Gastroesophageal sphincter (tissue), 4 donors: Measurements from ENCODE around the gene MTR. TPM values are rescaled to one million over a fixed set of nuclear protein-coding genes. Genes with fewer than 3 reads are reported as not detected.

Experiments used
- ATAC-seq: fragments of 150-250 bp; one replicate; pipeline ENCODE4 v1.9.1; 2016; ENCODE audit warnings: mild to moderate bottlenecking, moderate library complexity
- H3K27ac ChIP-seq, 4 donors: fragments of 200-600 bp; sonication (generic) in 3 of 4; 1 replicate in 3 of 4; 2 replicates in 1 of 4; pipeline ENCODE4 v1.5.1; 2016 to 2019
- H3K27me3 ChIP-seq: fragments of 200-600 bp; sonication (generic); one replicate; pipeline ENCODE4 v1.5.1; 2019
- H3K36me3 ChIP-seq, 2 donors: fragments of 200-600 bp; sonication (generic); one replicate each; pipeline ENCODE4 v1.5.1; 2019; ENCODE audit warnings: control low read depth in 1 of 2
- H3K4me1 ChIP-seq, 3 donors: fragments of 200-600 bp; sonication (generic); 1 replicate in 2 of 3; 2 replicates in 1 of 3; pipeline ENCODE4 v1.5.1; 2016 to 2019; ENCODE audit warnings: control low read depth in 2 of 3
- H3K4me3 ChIP-seq, 2 donors: fragments of 200-600 bp; sonication (generic); one replicate each; pipeline ENCODE4 v1.5.1; 2019; ENCODE audit warnings: mild to moderate bottlenecking in 1 of 2, moderate library complexity in 1 of 2
- H3K9me3 ChIP-seq, 3 donors: fragments of 200-600 bp; sonication (generic); one replicate each; pipeline ENCODE4 v1.5.1; 2017 to 2019; ENCODE audit warnings: control low read depth in 2 of 3
- EP300 ChIP-seq: sonication (generic); formaldehyde crosslinking; IDR thresholded peaks from one replicate; pipeline ENCODE4 v1.6.1; 2017; ENCODE audit warnings: antibody characterized with exemption, mild to moderate bottlenecking
- POLR2A ChIP-seq, 2 donors: fragments of 450-650 bp; IDR thresholded peaks; one replicate each; pipeline ENCODE4 v1.6.1; 2017; ENCODE audit warnings: antibody characterized with exemption in 2 of 2, mild to moderate bottlenecking in 2 of 2, moderate library complexity in 1 of 2
- POLR2AphosphoS5 ChIP-seq: sonication (generic); formaldehyde crosslinking; IDR thresholded peaks from one replicate; pipeline ENCODE4 v1.6.1; 2017; ENCODE audit warnings: antibody characterized with exemption
- WGBS, 2 donors: methylation state at CpG; one replicate each; pipeline ENCODE4 v1.1.5; 2018; ENCODE audit warnings: low coverage in 1 of 2; 5-methylcytosine and 5-hydroxymethylcytosine counted together
- total RNA-seq, 4 donors: library from RNA; depleted of rRNA; stranded (reverse); fragments of >200 nt; gene quantifications; one replicate each; pipeline ENCODE4 v1.1.0, GENCODE V29; 2016
- TF ChIP-seq, protein P1 (sequence below), 4 experiments: fragments of 200-600 bp in 2 of 4; fragments of 450-650 bp in 2 of 4; sonication (generic) in 1 of 4; IDR thresholded peaks; one replicate each; pipeline ENCODE4 v1.5.1; 2017 to 2019; ENCODE audit warnings: antibody characterized with exemption in 4 of 4, mild to moderate bottlenecking in 2 of 4, moderate library complexity in 2 of 4

The MTR gene
- total RNA-seq, 4 donors from 2014 or later = 34.6 to 50.3 (median 38.9) TPM

GRCh38 chr1:236922190-236922589, 127.1 kb downstream of the MTR start:
- no peak for TF ChIP-seq POLR2A (IDR thresholded peaks at IDR 0.05)
- TF ChIP-seq EP300 = no peak
- TF ChIP-seq POLR2AphosphoS5 = no peak
- TF ChIP-seq, protein P1, sequence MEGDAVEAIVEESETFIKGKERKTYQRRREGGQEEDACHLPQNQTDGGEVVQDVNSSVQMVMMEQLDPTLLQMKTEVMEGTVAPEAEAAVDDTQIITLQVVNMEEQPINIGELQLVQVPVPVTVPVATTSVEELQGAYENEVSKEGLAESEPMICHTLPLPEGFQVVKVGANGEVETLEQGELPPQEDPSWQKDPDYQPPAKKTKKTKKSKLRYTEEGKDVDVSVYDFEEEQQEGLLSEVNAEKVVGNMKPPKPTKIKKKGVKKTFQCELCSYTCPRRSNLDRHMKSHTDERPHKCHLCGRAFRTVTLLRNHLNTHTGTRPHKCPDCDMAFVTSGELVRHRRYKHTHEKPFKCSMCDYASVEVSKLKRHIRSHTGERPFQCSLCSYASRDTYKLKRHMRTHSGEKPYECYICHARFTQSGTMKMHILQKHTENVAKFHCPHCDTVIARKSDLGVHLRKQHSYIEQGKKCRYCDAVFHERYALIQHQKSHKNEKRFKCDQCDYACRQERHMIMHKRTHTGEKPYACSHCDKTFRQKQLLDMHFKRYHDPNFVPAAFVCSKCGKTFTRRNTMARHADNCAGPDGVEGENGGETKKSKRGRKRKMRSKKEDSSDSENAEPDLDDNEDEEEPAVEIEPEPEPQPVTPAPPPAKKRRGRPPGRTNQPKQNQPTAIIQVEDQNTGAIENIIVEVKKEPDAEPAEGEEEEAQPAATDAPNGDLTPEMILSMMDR (IDR thresholded peaks at IDR 0.05) = no peak
- no peak for ATAC-seq
- H3K27me3 ChIP-seq = no peaks in the 10 kb centered on the region
- no peak overlapping the region for H3K27ac ChIP-seq
- WGBS, 2 donors = 38 to 90% methylated on average over 1 to 2 of the region's 2 CpGs
- H3K4me3 ChIP-seq = no peak overlapping the region
- H3K4me1 ChIP-seq = no peaks in the 10 kb centered on the region
- H3K9me3 ChIP-seq = no peaks in the 10 kb centered on the region
- H3K36me3 ChIP-seq = no peaks in the 10 kb centered on the region

- H3K36me3 ChIP-seq = no peaks in the 10 kb centered on the region
- H3K9me3 ChIP-seq = no peaks in the 10 kb centered on the region
- H3K27me3 ChIP-seq = no peaks in the 10 kb centered on the region
- TF ChIP-seq, protein P1 (IDR thresholded peaks at IDR 0.05) = no peak
- no peak for TF ChIP-seq POLR2A (IDR thresholded peaks at IDR 0.05)
- no peak for TF ChIP-seq POLR2AphosphoS5
- no peak for TF ChIP-seq EP300
- H3K4me3 ChIP-seq = no peak overlapping the region
- WGBS, 2 donors = 87 to 96% methylated on average over 3 to 4 of the region's 4 CpGs
- no peak overlapping the region for H3K27ac ChIP-seq
- ATAC-seq = no peak
- no peaks in the 10 kb centered on the region for H3K4me1 ChIP-seq
These were observed 130.3 kb downstream of the MTR start for GRCh38 chr1:236925386-236925785.

DNA sequence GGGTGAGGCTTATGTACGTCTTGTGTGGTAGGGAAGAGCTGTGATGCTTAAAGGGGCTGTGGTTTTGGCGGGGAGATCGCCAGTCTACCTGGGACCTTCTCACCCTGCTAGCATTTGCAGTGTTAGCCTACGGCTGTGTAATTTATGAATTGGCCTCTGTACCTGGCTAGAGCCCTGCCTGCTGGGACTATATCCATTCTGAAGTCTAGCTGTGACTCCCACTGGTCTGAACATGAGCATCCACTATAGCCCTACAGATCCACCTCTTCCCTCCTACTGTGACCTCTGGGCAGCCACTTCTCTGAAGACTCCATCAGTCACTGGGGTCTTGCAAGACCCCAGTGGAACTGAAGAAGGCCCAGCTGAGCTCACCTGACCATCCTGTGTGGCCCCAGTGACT, 135.4 kb downstream of the MTR start:
- WGBS, 2 donors = 91% methylated on average over 4 of the region's 4 CpGs; no CpG with 5 or more reads in 1 of the 2 donors
- no peak overlapping the region for H3K4me3 ChIP-seq
- no peak overlapping the region for H3K27ac ChIP-seq
- no peak for TF ChIP-seq POLR2A (IDR thresholded peaks at IDR 0.05)
- no peak for TF ChIP-seq EP300
- TF ChIP-seq, protein P1 (IDR thresholded peaks at IDR 0.05) = no peak
- no peak for TF ChIP-seq POLR2AphosphoS5
- H3K36me3 ChIP-seq = no peaks in the 10 kb centered on the region
- ATAC-seq = no peak
- no peaks in the 10 kb centered on the region for H3K9me3 ChIP-seq
- no peaks in the 10 kb centered on the region for H3K4me1 ChIP-seq
- H3K27me3 ChIP-seq = no peaks in the 10 kb centered on the region

GRCh38 chr1:236938760-236939159, 143.7 kb downstream of the MTR start:
- 37 to 57% methylated on average over 1 to 3 of the region's 5 CpGs for WGBS, 2 donors
- H3K36me3 ChIP-seq = no peaks in the 10 kb centered on the region
- ATAC-seq = no peak
- no peaks in the 10 kb centered on the region for H3K27me3 ChIP-seq
- TF ChIP-seq POLR2AphosphoS5 (no peak), EP300 (no peak), POLR2A (IDR thresholded peaks at IDR 0.05) (no peak)
- TF ChIP-seq, protein P1 (IDR thresholded peaks at IDR 0.05) = no peak
- no peak overlapping the region for H3K4me3 ChIP-seq
- no peaks in the 10 kb centered on the region for H3K9me3 ChIP-seq
- peak overlapping the region; percentile 6 to 69 (median 54) for H3K27ac ChIP-seq
- peaks cover 0 to 15% (median 7%) of the 10 kb centered on the region in 3 donors for H3K4me1 ChIP-seq

- peaks cover 0 to 15% (median 7%) of the 10 kb centered on the region in 3 donors for H3K4me1 ChIP-seq
- no peaks in the 10 kb centered on the region for H3K36me3 ChIP-seq
- no peak overlapping the region for H3K27ac ChIP-seq
- no peaks in the 10 kb centered on the region for H3K9me3 ChIP-seq
- no peak overlapping the region for H3K4me3 ChIP-seq
- no peak for ATAC-seq
- TF ChIP-seq POLR2AphosphoS5 = no peak
- no peak for TF ChIP-seq POLR2A (IDR thresholded peaks at IDR 0.05)
- no peak for TF ChIP-seq EP300
- TF ChIP-seq, protein P1 (IDR thresholded peaks at IDR 0.05) = no peak
- H3K27me3 ChIP-seq = no peaks in the 10 kb centered on the region
These were observed 147.3 kb downstream of the MTR start for GRCh38 chr1:236942431-236942830.
